HG03520 (cell line): ENCODE measurements around the gene INA.
"Not testable (repeated sequence)": the region's sequence is repeated elsewhere in the genome, so short reads cannot be mapped to it uniquely, and the experiment has no call there.

Experiments
- ATAC-seq: cut with Tn5 transposase; IDR thresholded peaks from one replicate; pipeline ENCODE4 v1.9.1; 2021; ENCODE audit warnings: mild to moderate bottlenecking, moderate library complexity; ENCODE audit not compliant: unreplicated experiment

INA gene

DNA sequence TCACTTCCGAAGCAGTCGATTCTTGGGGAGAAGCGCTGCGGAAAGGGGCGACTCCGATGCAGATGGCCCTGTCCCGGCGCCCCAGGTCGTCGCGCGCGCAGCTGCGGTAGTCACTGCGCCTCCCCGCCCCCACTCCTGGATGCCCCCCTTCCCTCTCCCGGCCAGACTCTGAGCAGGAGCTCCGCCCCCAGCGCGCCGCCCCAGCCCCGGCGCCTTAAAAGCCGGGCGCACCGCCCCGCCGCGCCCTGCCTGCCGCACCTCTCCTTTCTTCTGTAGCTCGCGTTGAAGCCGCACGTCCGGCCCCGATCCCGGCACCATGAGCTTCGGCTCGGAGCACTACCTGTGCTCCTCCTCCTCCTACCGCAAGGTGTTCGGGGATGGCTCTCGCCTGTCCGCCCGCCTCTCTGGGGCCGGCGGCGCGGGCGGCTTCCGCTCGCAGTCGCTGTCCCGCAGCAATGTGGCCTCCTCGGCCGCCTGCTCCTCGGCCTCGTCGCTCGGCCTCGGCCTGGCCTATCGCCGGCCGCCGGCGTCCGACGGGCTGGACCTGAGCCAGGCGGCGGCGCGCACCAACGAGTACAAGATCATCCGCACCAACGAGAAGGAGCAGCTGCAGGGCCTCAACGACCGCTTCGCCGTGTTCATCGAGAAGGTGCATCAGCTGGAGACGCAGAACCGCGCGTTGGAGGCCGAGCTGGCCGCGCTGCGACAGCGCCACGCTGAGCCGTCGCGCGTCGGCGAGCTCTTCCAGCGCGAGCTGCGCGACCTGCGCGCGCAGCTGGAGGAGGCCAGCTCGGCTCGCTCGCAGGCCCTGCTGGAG lies at the start of gene INA:
TSS of gene INA (plus strand) at position 243 of the 817 bp plus-strand sequence. CDS start at position 317, 74 bp downstream.
- ATAC-seq, result no peak

- ATAC-seq, result no peak
Observed at GRCh38 chr10:103227416-103227815, 49.5 kb upstream of the INA start.

DNA sequence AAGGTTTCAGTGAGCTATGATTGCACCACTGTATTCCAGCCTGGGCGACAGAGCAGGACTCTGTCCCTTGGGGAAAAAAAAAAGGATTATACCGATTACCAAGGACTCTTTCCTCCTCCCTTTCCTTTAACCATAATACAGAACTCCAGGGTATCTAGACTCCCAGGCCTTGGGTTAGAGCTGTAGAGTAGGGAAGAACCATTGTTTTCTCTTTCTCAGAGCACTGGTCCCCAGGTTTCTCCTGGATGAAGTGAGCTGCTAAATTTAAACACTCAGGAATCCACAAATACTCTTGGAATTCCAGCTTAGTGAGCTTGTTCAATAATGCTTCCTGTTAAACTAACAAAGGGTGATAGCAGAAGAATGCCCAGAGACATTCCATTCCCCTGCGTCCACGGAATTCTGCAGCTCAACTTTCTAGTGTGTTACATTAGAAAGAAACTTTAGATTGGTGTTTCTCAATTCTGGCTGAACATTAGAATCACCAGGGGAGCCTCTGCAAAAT lies 45.8 kb upstream of the INA start:
- ATAC-seq, result no peak

- no peak for ATAC-seq
Observed at GRCh38 chr10:103232131-103232673, 44.7 kb upstream of the INA start.

- ATAC-seq, result no peak
Observed at GRCh38 chr10:103232772-103233488, 44.0 kb upstream of the INA start.

- no peak for ATAC-seq
Observed at GRCh38 chr10:103235775-103236174, 41.2 kb upstream of the INA start.

DNA sequence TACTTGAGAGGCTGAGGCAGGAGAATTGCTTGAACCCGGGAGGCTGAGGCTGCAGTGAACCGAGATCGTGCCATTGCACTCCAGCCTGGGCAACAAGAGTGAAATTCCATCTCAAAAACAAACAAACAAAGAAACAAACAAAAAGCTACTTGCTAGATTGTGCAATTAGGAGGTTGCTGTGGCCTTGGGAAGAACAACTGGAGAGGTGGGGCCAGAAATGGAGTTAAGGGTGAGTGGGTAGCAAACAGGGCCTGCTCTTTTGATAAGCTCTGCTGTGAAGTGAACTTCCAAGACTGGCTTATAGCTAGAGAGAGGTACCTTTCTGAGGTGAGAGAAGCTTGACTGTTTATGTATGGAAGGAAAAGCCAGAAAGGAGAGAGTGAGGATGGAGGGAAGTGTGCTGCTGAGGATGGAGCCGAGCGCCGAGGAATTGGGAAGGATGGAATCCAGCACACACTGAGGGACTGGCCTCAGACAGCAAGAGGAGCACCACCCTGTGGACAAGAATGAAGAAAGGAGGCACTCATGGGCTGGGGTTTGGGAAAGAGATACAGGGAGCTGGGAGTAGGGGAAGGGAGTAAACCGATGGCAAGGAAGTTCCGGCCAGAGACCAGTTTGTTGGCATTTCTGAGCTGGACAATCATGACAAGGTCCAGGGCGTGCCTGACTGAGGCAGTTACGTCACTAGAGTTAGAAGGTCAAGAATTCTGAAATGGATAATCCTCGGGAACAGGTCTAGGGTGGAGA lies 38.3 kb upstream of the INA start:
- ATAC-seq, result no peak

DNA sequence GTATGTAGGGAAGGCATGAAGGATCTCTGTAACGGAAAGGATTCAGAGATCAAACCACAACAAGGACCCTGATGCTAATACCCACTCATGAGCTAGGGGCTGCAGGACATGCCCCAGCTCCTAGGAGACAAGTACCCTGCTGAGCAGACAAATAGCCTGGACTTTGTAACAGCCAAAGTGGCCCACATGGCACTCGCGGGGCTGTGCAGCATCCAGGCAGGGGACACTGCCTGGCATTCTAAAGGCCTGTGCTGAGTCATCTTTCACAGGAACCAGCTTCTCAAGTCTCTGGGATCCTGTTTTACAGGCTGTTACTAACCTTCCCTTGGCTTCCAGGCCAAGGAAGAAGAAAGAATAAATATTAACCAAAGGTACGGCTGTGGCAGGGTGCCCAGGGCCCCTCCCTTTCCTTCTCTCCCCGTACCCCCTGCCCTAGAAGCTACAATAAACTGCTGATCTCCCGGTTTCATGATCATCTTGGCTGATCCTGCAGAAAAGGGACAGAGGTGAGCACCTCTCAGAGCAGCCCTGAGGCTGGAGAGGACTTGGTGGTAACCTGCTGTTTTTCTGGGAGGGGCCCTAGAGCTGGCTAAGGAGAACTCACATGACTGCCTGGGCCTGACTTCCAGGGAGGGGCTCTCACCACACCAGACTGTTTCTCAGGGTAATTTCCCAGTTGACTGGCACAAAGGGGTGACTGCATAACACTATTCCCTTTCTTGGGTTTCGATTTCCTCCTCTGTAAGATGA lies 35.5 kb upstream of the INA start:
- ATAC-seq, result no peak

GRCh38 chr10:103244666-103245271 lies 32.2 kb upstream of the INA start:
- no peak for ATAC-seq

DNA sequence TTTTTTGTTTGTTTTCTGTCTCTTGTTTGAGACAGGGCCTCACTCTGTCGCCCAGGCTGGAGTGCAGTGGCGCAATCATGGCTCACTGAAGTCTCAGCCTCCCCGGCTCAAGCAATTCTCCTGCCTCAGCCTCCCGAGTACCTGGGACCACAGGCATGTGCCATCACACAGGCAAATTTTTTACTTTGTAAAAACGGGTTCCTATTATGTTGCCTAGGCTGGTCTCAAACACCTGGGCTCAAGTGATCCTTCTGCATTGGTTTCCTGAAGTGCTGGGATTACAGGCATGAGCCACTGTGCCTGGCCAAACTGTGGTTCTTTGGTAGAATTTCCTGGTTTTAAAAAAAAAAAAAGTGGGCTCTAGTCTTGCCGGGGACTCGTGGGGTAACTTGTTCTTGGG lies 31.4 kb upstream of the INA start, which contains the start of gene RPEL1:
TSS of gene RPEL1 (plus strand) at position 301 of the 400 bp plus-strand sequence. CDS start 110 bp downstream, outside the sequence.
- not testable (repeated sequence) for ATAC-seq

DNA sequence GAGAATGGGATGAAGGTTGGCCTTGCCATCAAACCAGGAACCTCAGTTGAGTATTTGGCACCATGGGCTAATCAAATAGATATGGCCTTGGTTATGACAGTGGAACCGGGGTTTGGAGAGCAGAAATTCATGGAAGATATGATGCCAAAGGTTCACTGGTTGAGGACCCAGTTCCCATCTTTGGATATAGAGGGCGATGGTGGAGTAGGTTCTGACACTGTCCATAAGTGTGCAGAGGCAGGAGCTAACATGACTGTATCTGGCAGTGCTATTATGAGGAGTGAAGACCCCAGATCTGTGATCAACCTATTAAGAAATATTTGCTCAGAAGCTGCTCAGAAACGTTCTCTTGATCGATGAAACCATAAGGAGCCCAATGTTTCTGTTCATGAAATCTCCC lies 30.6 kb upstream of the INA start:
- no peak for ATAC-seq

GRCh38 chr10:103254113-103254512 lies 22.8 kb upstream of the INA start:
- no peak for ATAC-seq

- no peak for ATAC-seq
Observed at GRCh38 chr10:103254538-103255325, 22.2 kb upstream of the INA start.

DNA sequence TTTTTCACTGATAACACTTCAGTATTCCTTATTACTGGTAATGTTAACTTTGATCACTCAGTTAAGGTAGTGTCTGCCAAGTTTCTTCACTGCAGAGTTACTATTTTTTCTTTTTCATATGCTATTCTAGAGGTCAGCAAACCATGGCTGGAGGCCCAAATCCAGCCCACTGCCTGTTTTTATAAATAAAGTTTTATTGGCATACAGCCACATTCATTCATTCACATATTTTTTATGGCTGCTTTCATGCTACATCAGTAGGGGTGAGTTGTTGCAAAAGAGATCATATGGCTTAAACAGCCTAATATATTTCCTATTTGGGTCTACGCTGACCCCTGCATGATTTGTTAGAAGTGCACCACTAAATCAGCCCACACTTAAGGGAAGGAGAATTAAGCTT lies 20.3 kb upstream of the INA start:
- ATAC-seq, result no peak

DNA sequence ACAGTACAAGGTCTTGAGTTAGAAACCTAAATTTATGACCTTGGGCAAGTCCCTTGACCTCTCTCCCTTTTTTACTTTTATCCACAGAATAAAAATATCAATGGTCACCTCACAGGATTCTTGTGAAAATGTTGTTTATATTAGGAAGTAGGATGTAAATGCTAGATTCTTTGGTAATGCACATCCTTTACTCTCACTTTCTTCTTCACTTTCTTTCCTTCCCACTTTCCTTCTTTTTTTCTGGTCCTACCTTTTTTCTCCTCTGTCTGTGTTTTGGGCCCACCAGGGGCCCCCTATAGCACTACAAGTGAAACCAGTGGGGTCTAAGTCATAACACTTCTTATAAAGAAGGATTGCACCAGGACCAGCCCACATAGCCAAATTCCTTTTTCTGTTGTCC lies 19.1 kb upstream of the INA start:
- no peak for ATAC-seq

GRCh38 chr10:103258928-103259327 lies 18.0 kb upstream of the INA start:
- ATAC-seq, result not testable (repeated sequence)

GRCh38 chr10:103259989-103260388 lies 16.9 kb upstream of the INA start:
- no peak for ATAC-seq

- no peak for ATAC-seq
Observed at GRCh38 chr10:103262229-103262628, 14.7 kb upstream of the INA start.

GRCh38 chr10:103265717-103266329 lies 11.1 kb upstream of the INA start:
- ATAC-seq, result no peak
